SK-N-SH (cell line): ENCODE results near the gene PPP2R2B. TPM values are rescaled to one million over a fixed set of nuclear protein-coding genes. Genes with fewer than 3 reads are reported as not detected.

ENCODE experiments used
- CTCF ChIA-PET: fragments of 300-600, 350-600 bp; formaldehyde crosslinking; extraction: SDS; loops from one replicate; lab custom pipeline; 2021; lab: Yijun Ruan, JAX
- POLR2A ChIA-PET: fragments of 350-600 bp; sonication (Branson Sonifier 250); formaldehyde crosslinking; extraction: SDS; loops from one replicate; lab custom pipeline; 2020; ENCODE audit warnings: antibody characterized with exemption, inconsistent platforms; lab: Yijun Ruan, JAX
- DNase-seq: peaks from one replicate; pipeline ENCODE4 v3.0.0; 2012
- H2AFZ ChIP-seq: fragments of 200-600 bp; sonication (generic); 2 replicates; pipeline ENCODE4 v1.8.1; 2016; ENCODE audit warnings: antibody characterized with exemption, mild to moderate bottlenecking, low read depth
- H3F3A ChIP-seq: fragments of 200-600 bp; sonication (generic); replicated peaks from 2 replicates; pipeline ENCODE3; 2016; ENCODE audit warnings: antibody characterized with exemption, mild to moderate bottlenecking; ENCODE audit not compliant: insufficient read depth
- H3K27ac ChIP-seq, 2 experiments: fragments of 200-500 bp in 1 of 2; fragments of 200-600 bp in 1 of 2; sonication (Bioruptor generic) in 1 of 2; sonication (generic), shearing (Covaris generic) in 1 of 2; 2 replicates each; pipeline versions ENCODE4 v1.5.1 to v1.6.1; 2014 to 2016; ENCODE audit warnings: low read depth in 2 of 2, inconsistent platforms in 1 of 2, low read length in 1 of 2, mild to moderate bottlenecking in 1 of 2, mixed read lengths in 1 of 2
- H3K27me3 ChIP-seq: fragments of 200-600 bp; sonication (generic), shearing (Covaris generic); 2 replicates; pipeline ENCODE4 v1.6.1; 2016; ENCODE audit warnings: mixed run types; ENCODE audit not compliant: insufficient read depth
- H3K36me3 ChIP-seq, 2 experiments: fragments of 200-500 bp in 1 of 2; fragments of 200-600 bp in 1 of 2; sonication (Bioruptor generic) in 1 of 2; sonication (generic) in 1 of 2; replicated peaks in 1 of 2; 2 replicates each; pipeline versions ENCODE3 to v1.5.1; 2014 to 2016; ENCODE audit warnings: low read length in 1 of 2, mild to moderate bottlenecking in 1 of 2; ENCODE audit not compliant: insufficient read depth in 2 of 2, control insufficient read depth in 1 of 2
- H3K4me1 ChIP-seq, 2 experiments: fragments of 200-500 bp in 1 of 2; fragments of 200-600 bp in 1 of 2; sonication (Bioruptor generic) in 1 of 2; sonication (generic), shearing (Covaris generic) in 1 of 2; 2 replicates each; pipeline versions ENCODE4 v1.5.1 to v1.6.1; 2014 to 2016; ENCODE audit warnings: low read depth in 1 of 2, low read length in 1 of 2, mixed run types in 1 of 2; ENCODE audit not compliant: insufficient read depth in 2 of 2, control insufficient read depth in 1 of 2
- H3K4me2 ChIP-seq: fragments of 200-600 bp; sonication (generic), shearing (Covaris generic); 2 replicates; pipeline ENCODE4 v1.6.1; 2017; ENCODE audit warnings: mixed run types
- H3K4me3 ChIP-seq, 2 experiments: fragments of 200-500 bp in 1 of 2; fragments of 200-600 bp in 1 of 2; sonication (Bioruptor generic) in 1 of 2; sonication (generic), shearing (Covaris generic) in 1 of 2; 2 replicates each; pipeline versions ENCODE4 v1.5.1 to v1.8.1; 2014 to 2016; ENCODE audit warnings: low read depth in 2 of 2, inconsistent platforms in 1 of 2, low read length in 1 of 2, mild to moderate bottlenecking in 1 of 2, mixed read lengths in 1 of 2, moderate library complexity in 1 of 2
- H3K79me2 ChIP-seq: fragments of 200-600 bp; sonication (generic); 2 replicates; pipeline ENCODE4 v1.8.1; 2017; ENCODE audit warnings: mild to moderate bottlenecking; ENCODE audit not compliant: insufficient read depth
- H3K9ac ChIP-seq: fragments of 200-600 bp; sonication (generic); 2 replicates; pipeline ENCODE4 v1.6.1; 2017; ENCODE audit warnings: mixed run types
- H3K9me2 ChIP-seq: fragments of 200-600 bp; sonication (generic); 2 replicates; pipeline ENCODE4 v1.6.1; 2017; ENCODE audit warnings: mixed run types
- H3K9me3 ChIP-seq: fragments of 200-600 bp; sonication (generic); 2 replicates; pipeline ENCODE4 v1.6.1; 2017; ENCODE audit warnings: mixed run types, mild to moderate bottlenecking, moderate library complexity
- H4K20me1 ChIP-seq: fragments of 200-600 bp; sonication (generic); 2 replicates; pipeline ENCODE4 v1.6.1; 2017; ENCODE audit warnings: mild to moderate bottlenecking, mixed run types; ENCODE audit not compliant: insufficient read depth
- EZH2phosphoT487 ChIP-seq: fragments of 200-600 bp; sonication (generic); IDR thresholded peaks from 2 replicates; pipeline ENCODE4 v1.6.1; 2017; ENCODE audit warnings: low read depth, mixed run types, mild to moderate bottlenecking, antibody characterized with exemption, moderate library complexity, borderline replicate concordance
- FOXM1 ChIP-seq: IDR thresholded peaks from 2 replicates; pipeline ENCODE4 v1.4.0; 2012; ENCODE audit warnings: low read depth, mild to moderate bottlenecking
- GABPA ChIP-seq: IDR thresholded peaks from 2 replicates; pipeline ENCODE4 v1.4.0; 2012; ENCODE audit warnings: low read depth, mild to moderate bottlenecking
- GATA2 ChIP-seq: sonication (generic); formaldehyde crosslinking; IDR thresholded peaks from 2 replicates; pipeline ENCODE4 v1.5.0; 2020; ENCODE audit warnings: mild to moderate bottlenecking, missing genetic modification reagents
- JUND ChIP-seq: IDR thresholded peaks from 2 replicates; pipeline ENCODE4 v1.4.0; 2012
- MAX ChIP-seq: IDR thresholded peaks from 2 replicates; pipeline ENCODE4 v1.4.0; 2012; ENCODE audit warnings: low read depth
- MXI1 ChIP-seq: IDR thresholded peaks from 2 replicates; pipeline ENCODE4 v1.6.1; 2012; ENCODE audit warnings: mild to moderate bottlenecking, low read depth, low read length, improper control_type of control experiment
- NFIC ChIP-seq: IDR thresholded peaks from 2 replicates; pipeline ENCODE4 v1.4.0; 2012; ENCODE audit warnings: borderline replicate concordance
- NRF1 ChIP-seq: IDR thresholded peaks from 2 replicates; pipeline ENCODE4 v1.6.1; 2012; ENCODE audit warnings: low read depth, mild to moderate bottlenecking, low read length
- RFX5 ChIP-seq: IDR thresholded peaks from 2 replicates; pipeline ENCODE4 v1.6.1; 2012; ENCODE audit warnings: mild to moderate bottlenecking, improper control_type of control experiment, low read length
- TAF1 ChIP-seq: IDR thresholded peaks from 2 replicates; pipeline ENCODE4 v1.6.1; 2012; ENCODE audit warnings: low read depth, mild to moderate bottlenecking, low read length, moderate library complexity, borderline replicate concordance
- TCF12 ChIP-seq: IDR thresholded peaks from 2 replicates; pipeline ENCODE4 v1.4.0; 2012
- TEAD4 ChIP-seq: IDR thresholded peaks from 2 replicates; pipeline ENCODE4 v1.4.0; 2012; ENCODE audit warnings: mild to moderate bottlenecking, borderline replicate concordance; ENCODE audit not compliant: insufficient read depth
- YY1 ChIP-seq: IDR thresholded peaks from 2 replicates; pipeline ENCODE4 v1.4.0; 2012; ENCODE audit warnings: low read depth, mild to moderate bottlenecking
- ZBTB33 ChIP-seq: IDR thresholded peaks from 2 replicates; pipeline ENCODE4 v1.4.0; 2012; ENCODE audit warnings: low read depth, borderline replicate concordance
- WGBS: methylation state at CpG from one replicate; pipeline ENCODE4 v1.1.6; 2017; ENCODE audit warnings: low lambda C conversion rate; 5-methylcytosine and 5-hydroxymethylcytosine counted together
- polyA plus RNA-seq, 3 experiments: library from polyadenylated mRNA; depleted of rRNA; stranded (reverse); fragments of >200 nt; gene quantifications; 2 replicates each; pipeline ENCODE4 v1.2.3, GENCODE V29; 2012
- TF ChIP-seq, protein P1 (sequence below): IDR thresholded peaks from 2 replicates; pipeline ENCODE4 v1.4.0; 2012; ENCODE audit warnings: low read depth, borderline replicate concordance
- TF ChIP-seq, protein P2 (sequence below): fragments of 200-600 bp; sonication (generic); IDR thresholded peaks from 2 replicates; pipeline ENCODE4 v1.6.1; 2017; ENCODE audit warnings: antibody characterized with exemption, mild to moderate bottlenecking, moderate library complexity

The PPP2R2B gene
- polyA plus RNA-seq, 1 of the 3 experiments (the other 2 are of a cell fraction): 11.4 TPM

DNA sequence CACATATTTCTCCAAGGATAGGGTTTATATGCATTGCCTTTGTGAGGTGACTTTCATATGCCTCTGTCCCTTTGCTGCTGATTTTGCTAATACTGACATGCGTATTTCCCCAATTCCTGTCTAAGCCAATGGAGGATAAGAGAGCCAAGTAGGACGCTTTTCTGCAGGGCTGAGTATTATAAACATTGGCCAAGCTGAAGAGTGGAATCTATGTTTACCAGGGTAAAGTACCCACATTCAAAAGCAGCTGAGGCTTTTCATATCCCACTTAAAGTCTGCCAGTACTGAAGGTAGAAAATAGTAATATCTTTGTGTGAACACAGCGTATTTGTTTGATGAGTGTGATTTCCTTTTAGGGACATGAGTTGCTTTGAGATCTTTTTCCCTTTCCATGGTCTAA is 233.7 kb downstream of the PPP2R2B start:
- H3K9me3 ChIP-seq: no peaks in the 10 kb centered on the region
- ChIA-PET CTCF (interaction anchor here (1.2 to 1.4 kb wide), 2 partner anchors 302 to 321 kb away, joined by 4 read pairs; no protein-coding TSS in a partner anchor), POLR2A (no interaction called here)
- no peak overlapping the region for H3K4me3 ChIP-seq
- H3K79me2 ChIP-seq: no peaks in the 10 kb centered on the region
- peaks cover 0 to 21% of the 10 kb centered on the region in 2 experiments; a peak in 2 of 4 replicates for H3K4me1 ChIP-seq
- no peaks in the 10 kb centered on the region for H3K27me3 ChIP-seq
- 83% methylated on average over 3 of the region's 3 CpGs for WGBS
- H3F3A ChIP-seq: no peaks in the 10 kb centered on the region
- DNase-seq: no peak
- no peaks in the 10 kb centered on the region for H3K9me2 ChIP-seq
- no peak overlapping the region for H2AFZ ChIP-seq
- no peak overlapping the region for H3K4me2 ChIP-seq
- H3K36me3 ChIP-seq: no peaks in the 10 kb centered on the region
- H4K20me1 ChIP-seq: no peaks in the 10 kb centered on the region
- no peak overlapping the region for H3K9ac ChIP-seq
- TF ChIP-seq FOXM1 (no peak), JUND (no peak), NFIC (no peak), MXI1 (no peak), TAF1 (no peak), YY1 (no peak), NRF1 (no peak), GABPA (no peak), RFX5 (no peak), TEAD4 (no peak), TCF12 (no peak), EZH2phosphoT487 (no peak), MAX (no peak), GATA2 (CRISPR knock-in tag) (no peak), ZBTB33 (no peak)
- TF ChIP-seq, protein P1, sequence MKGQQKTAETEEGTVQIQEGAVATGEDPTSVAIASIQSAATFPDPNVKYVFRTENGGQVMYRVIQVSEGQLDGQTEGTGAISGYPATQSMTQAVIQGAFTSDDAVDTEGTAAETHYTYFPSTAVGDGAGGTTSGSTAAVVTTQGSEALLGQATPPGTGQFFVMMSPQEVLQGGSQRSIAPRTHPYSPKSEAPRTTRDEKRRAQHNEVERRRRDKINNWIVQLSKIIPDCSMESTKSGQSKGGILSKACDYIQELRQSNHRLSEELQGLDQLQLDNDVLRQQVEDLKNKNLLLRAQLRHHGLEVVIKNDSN: no peak
- TF ChIP-seq, protein P2, sequence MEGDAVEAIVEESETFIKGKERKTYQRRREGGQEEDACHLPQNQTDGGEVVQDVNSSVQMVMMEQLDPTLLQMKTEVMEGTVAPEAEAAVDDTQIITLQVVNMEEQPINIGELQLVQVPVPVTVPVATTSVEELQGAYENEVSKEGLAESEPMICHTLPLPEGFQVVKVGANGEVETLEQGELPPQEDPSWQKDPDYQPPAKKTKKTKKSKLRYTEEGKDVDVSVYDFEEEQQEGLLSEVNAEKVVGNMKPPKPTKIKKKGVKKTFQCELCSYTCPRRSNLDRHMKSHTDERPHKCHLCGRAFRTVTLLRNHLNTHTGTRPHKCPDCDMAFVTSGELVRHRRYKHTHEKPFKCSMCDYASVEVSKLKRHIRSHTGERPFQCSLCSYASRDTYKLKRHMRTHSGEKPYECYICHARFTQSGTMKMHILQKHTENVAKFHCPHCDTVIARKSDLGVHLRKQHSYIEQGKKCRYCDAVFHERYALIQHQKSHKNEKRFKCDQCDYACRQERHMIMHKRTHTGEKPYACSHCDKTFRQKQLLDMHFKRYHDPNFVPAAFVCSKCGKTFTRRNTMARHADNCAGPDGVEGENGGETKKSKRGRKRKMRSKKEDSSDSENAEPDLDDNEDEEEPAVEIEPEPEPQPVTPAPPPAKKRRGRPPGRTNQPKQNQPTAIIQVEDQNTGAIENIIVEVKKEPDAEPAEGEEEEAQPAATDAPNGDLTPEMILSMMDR: no peak
- H3K27ac ChIP-seq: no peak overlapping the region
